ENCODE results near the gene HOXC11. TPM values are rescaled to one million over a fixed set of nuclear protein-coding genes. Genes with fewer than 3 reads are reported as not detected.

Gene HOXC11
- total and polyA plus RNA-seq, 8 donors: not detected

DNA sequence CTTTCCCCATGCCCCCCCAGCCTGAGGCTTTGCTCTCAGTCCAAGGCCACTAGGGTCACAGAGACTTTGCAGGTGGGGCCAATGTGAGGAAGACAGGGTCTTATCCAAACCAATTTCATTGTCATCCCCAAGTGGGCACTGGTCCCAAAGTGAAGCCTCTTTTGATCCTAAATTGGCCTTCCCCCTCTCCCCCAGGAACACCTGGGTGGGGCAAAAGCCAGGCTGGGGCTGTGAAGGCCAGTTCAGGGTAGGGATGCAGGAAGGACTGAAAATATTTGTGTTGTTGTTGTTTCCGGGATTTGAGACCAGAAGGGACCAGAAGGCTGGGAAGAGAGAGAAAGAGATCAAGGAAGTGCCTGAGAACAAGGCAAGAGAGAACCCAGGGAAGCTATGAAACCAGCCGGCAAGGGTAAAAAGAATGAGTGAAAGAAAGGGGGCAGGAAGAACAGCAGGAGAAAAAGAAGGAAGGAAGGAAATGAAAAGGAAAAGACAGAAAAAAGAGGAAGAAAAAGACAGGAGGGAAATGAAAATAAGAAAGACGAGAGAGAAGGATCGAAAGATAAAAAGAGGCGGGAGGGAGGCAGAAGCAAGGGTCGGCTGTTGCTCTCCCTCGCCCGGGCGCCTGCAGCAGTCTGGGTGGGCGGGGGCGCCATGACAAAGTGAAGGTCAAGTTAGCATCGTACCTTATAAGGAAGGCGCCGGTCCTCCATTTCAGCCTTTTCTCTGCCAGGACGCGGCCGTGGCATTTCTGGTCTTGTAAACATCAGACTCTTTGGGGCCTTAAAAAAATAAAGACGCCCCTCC, 7.4 kb upstream of the HOXC11 start:
- intact Hi-C loops (cut with DNase I): no loop called here
- ATAC-seq (no peak), DNase-seq (peak in 1 of 6 donors; percentile 23), FAIRE-seq (no peak)
- H3K4me1 ChIP-seq: no peaks in the 10 kb centered on the region
- no peak overlapping the region for H3K27ac ChIP-seq
- H3K36me3 ChIP-seq: no peaks in the 10 kb centered on the region
- no peaks in the 10 kb centered on the region for H3K9me3 ChIP-seq
- no peak overlapping the region for H3K4me3 ChIP-seq
- H3K27me3 ChIP-seq: peaks cover 8 to 66% (median 24%) of the 10 kb centered on the region in 4 donors
- TF ChIP-seq, protein P1, sequence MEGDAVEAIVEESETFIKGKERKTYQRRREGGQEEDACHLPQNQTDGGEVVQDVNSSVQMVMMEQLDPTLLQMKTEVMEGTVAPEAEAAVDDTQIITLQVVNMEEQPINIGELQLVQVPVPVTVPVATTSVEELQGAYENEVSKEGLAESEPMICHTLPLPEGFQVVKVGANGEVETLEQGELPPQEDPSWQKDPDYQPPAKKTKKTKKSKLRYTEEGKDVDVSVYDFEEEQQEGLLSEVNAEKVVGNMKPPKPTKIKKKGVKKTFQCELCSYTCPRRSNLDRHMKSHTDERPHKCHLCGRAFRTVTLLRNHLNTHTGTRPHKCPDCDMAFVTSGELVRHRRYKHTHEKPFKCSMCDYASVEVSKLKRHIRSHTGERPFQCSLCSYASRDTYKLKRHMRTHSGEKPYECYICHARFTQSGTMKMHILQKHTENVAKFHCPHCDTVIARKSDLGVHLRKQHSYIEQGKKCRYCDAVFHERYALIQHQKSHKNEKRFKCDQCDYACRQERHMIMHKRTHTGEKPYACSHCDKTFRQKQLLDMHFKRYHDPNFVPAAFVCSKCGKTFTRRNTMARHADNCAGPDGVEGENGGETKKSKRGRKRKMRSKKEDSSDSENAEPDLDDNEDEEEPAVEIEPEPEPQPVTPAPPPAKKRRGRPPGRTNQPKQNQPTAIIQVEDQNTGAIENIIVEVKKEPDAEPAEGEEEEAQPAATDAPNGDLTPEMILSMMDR (IDR thresholded peaks at IDR 0.05): no peak
- 5 to 6% methylated on average over 18 of the region's 18 CpGs for WGBS, 2 donors

DNA sequence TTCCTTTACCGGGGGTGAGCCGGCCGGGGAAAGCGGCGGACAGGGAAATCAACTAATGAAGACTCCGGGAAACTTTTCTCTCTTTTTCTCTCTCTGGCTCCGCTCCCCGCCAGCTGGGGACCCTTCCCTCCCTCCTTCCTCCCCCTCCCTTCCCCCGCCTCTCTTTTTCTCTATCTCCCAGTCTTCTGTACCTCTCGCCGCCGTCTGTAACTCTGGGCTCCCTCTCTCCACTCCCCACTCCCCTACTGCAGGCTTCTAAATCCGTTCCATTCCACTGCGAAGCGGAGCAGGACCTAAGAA, 6.9 kb upstream of the HOXC11 start:
- Histone ChIP-seq H3K9me3 (no peaks in the 10 kb centered on the region), H3K27me3 (peaks cover 8 to 65% (median 18%) of the 10 kb centered on the region in 4 donors), H3K36me3 (no peaks in the 10 kb centered on the region), H3K27ac (no peak overlapping the region), H3K4me3 (no peak overlapping the region), H3K4me1 (no peaks in the 10 kb centered on the region)
- TF ChIP-seq, protein P1 (IDR thresholded peaks at IDR 0.05): no peak
- intact Hi-C loops (cut with DNase I): no loop called here
- ATAC-seq (no peak), FAIRE-seq (no peak), DNase-seq (no peak)
- WGBS, 2 donors: 7 to 8% methylated on average over 15 of the region's 15 CpGs

DNA sequence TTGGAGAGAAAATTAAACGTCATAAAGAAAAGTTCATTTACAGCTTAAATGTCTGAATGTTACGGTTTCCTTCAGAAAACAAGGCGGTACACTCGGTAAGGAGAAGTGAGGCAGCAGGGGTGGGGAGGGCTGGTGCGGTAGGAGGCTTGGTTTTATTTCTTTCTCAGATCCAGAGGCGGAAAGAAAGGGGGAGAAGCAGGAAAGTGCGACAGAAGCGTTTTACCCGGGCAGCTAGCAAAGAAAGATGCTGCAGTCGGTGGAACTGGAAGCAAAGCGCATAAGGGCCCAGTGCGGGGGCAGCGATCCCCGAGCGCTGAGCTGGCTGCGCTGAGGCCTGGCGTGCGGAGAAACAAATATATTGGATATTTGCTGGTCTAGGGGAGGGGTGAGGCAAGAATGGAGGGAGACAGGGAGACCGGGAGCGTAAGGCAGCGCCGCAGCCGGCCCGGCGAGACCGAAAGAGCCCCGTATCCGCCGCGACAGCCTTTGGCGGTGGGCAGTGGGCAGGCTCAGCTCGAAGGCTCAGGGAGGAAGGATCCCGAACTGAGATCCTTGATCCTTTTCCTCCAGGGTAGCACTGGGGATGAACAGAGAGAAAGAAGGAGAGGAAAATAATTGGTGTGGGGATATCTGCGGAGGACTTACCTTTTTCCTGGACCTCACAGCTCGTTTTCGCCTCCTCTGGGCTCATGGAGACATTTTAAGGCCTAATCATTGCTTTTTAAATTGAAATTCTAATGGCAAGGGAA, 6.4 kb upstream of the HOXC11 start:
- H3K27me3 ChIP-seq: peaks cover 8 to 66% (median 17%) of the 10 kb centered on the region in 4 donors
- 10 to 14% methylated on average over 36 of the region's 36 CpGs for WGBS, 2 donors
- H3K9me3 ChIP-seq: no peaks in the 10 kb centered on the region
- ATAC-seq: no peak
- no peak overlapping the region for H3K4me3 ChIP-seq
- DNase-seq: peak in 1 of 6 donors; percentile 21
- TF ChIP-seq, protein P1 (IDR thresholded peaks at IDR 0.05): no peak
- no peaks in the 10 kb centered on the region for H3K4me1 ChIP-seq
- no peak overlapping the region for H3K27ac ChIP-seq
- H3K36me3 ChIP-seq: no peaks in the 10 kb centered on the region
- FAIRE-seq: no peak
- intact Hi-C loops (cut with DNase I): no loop called here

DNA sequence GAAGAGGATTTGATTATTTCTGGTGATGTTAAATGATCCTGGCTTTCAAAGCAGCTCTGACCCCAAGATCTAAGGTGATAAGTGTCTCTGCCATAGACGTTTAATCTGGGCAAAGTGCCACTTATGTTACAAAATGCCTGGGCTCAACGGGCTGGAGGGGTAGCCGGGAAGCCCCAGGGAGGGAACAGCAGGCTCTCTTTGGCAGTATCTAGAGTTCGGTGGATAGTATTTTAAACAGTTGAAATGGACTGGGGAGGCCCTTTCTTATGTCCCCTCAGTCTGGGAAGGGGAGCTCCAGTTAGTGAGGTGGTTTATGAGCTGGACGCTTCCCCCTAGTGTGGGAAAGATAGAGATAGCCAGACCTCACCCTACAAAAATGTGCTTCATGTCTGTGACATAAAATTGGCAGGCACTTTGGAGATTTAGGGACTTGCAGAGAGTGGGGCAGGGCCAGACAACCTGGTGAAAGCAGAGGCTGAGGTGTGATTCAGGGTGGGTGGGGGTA, 5.5 kb upstream of the HOXC11 start:
- ATAC-seq (no peak), DNase-seq (no peak), FAIRE-seq (no peak)
- no peaks in the 10 kb centered on the region for H3K4me1 ChIP-seq
- TF ChIP-seq, protein P1 (IDR thresholded peaks at IDR 0.05): no peak
- peaks cover 4 to 58% (median 18%) of the 10 kb centered on the region in 4 donors for H3K27me3 ChIP-seq
- intact Hi-C loops (cut with DNase I): no loop called here
- no peaks in the 10 kb centered on the region for H3K9me3 ChIP-seq
- 20 to 24% methylated on average over 5 of the region's 5 CpGs for WGBS, 2 donors
- H3K27ac ChIP-seq: no peak overlapping the region
- H3K4me3 ChIP-seq: no peak overlapping the region
- no peaks in the 10 kb centered on the region for H3K36me3 ChIP-seq

Measured in pancreas (tissue), 10 donors.